GM12872 (cell line): ENCODE measurements around the gene BRIX1.

Experiments
- CTCF ChIP-seq: IDR thresholded peaks from 3 replicates; pipeline ENCODE4 v1.5.1; 2011; ENCODE audit warnings: low read depth, mild to moderate bottlenecking, low read length, moderate library complexity; ENCODE audit not compliant: insufficient read depth

Gene BRIX1

GRCh38 chr5:34915139-34915855, at the start of gene BRIX1, which contains the start of gene RAD1:
BRIX1 (plus strand) TSS chr5:34915711; CDS start chr5:34915739, 28 bp downstream.
RAD1 (minus strand) TSS chr5:34915504; CDS start chr5:34914892, 612 bp downstream.
- TF ChIP-seq CTCF: no peak

- no peak for TF ChIP-seq CTCF
Measured at GRCh38 chr5:34866989-34867471, 48.5 kb upstream of the BRIX1 start.

- TF ChIP-seq CTCF: no peak
Measured at GRCh38 chr5:34867660-34868059, 47.9 kb upstream of the BRIX1 start.

DNA sequence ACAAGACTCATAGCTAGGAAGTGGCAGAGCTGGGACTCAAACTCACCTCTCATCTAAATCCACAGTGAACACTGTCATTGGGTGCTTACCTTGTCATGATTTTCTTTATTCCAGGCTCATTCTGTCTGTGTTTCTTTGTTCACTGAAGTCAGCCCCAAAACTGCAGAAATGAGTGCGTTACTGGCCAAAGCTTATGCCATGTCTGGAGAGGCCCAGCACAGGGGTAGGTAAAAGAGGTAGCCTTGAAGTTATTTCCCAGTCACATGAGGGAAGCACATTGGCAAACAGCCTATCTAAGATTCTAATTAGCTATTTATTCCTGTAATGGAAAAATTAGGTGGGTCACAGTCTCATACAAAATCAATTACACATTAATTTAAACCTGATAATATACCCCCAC, 46.7 kb upstream of the BRIX1 start:
- TF ChIP-seq CTCF: no peak

DNA sequence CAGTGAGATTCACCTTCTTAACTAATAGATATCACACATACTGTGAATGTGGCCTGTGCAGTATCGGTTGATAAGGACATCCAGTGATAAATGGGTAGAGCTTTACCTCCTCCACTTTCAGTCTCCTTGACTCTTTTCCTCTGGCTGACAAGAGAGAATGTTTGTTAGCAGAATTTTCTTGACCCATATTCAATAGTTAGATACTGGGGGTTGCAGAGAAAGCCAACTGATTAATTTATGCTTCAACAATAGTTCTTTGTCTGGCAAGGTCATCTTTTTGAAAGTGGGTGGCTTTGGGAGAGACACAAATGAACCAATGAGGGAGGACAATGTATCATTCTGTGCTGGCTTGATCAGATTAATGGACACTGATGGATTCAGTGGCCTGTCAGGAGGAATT, 46.3 kb upstream of the BRIX1 start:
- TF ChIP-seq CTCF: no peak

- no peak for TF ChIP-seq CTCF
Measured at GRCh38 chr5:34870382-34870781, 45.1 kb upstream of the BRIX1 start.

DNA sequence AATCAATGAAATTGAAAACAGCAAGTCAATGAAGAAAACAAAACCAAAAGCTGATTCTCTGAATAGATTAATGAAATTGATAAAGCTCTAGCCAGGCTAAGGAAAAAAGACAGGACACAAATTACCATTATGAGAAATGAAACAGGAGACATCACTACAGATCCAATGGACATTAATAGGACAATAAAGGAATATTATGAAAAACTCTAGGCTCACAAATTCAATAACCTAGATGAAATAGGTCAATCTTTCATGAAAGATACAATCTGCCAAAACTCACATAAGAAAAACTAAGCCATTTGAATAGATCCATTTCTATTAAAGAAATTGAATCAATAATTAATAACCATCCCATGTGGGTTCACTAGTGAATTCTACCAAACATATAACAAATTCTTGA, 39.2 kb upstream of the BRIX1 start:
- TF ChIP-seq CTCF: no peak

GRCh38 chr5:34881246-34881645, 34.3 kb upstream of the BRIX1 start:
- TF ChIP-seq CTCF: no peak
